GM12891 (cell line): ENCODE results near the gene ZNF497.
A peak's percentile ranks its signal among the peaks of the same experiment; 100 is the strongest.

Experiments used
- DNase-seq: peaks from one replicate; pipeline ENCODE4 v3.0.0; 2011; ENCODE audit warnings: low spot score; ENCODE audit not compliant: insufficient read length
- FAIRE-seq: peaks from 2 replicates; lab custom pipeline; 2011; peaks lifted over from hg19 to GRCh38; lab: Jason Lieb, UNC
- PAX5 ChIP-seq: IDR thresholded peaks from 2 replicates; pipeline ENCODE4 v1.6.1; 2011; ENCODE audit warnings: low read length, moderate library complexity, mild to moderate bottlenecking; ENCODE audit not compliant: insufficient read depth, severe bottlenecking
- POLR2A ChIP-seq: IDR thresholded peaks from 2 replicates; pipeline ENCODE4 v1.6.1; 2011; ENCODE audit warnings: low read depth, low read length, control low read depth
- POLR2AphosphoS5 ChIP-seq: IDR thresholded peaks from 2 replicates; pipeline ENCODE4 v1.6.1; 2011; ENCODE audit warnings: low read depth, low read length, control low read depth
- POU2F2 ChIP-seq: IDR thresholded peaks from 2 replicates; pipeline ENCODE4 v1.6.1; 2011; ENCODE audit warnings: low read depth, mild to moderate bottlenecking, control low read depth, low read length, moderate library complexity
- SPI1 ChIP-seq: IDR thresholded peaks from 2 replicates; pipeline ENCODE4 v1.6.1; 2011; ENCODE audit warnings: low read depth, low read length, control low read depth
- TAF1 ChIP-seq: IDR thresholded peaks from 2 replicates; pipeline ENCODE4 v1.6.1; 2011; ENCODE audit warnings: low read depth, low read length, control low read depth

Gene ZNF497

GRCh38 chr19:58330458-58330857 is 32.1 kb downstream of the ZNF497 start:
- TF ChIP-seq POLR2A, result no peak
- no peak for TF ChIP-seq POU2F2
- no peak for TF ChIP-seq TAF1
- no peak for TF ChIP-seq POLR2AphosphoS5
- TF ChIP-seq SPI1, result no peak
- TF ChIP-seq PAX5, result no peak
- no peak for DNase-seq
- no peak for FAIRE-seq

- FAIRE-seq (no peak), DNase-seq (no peak)
- TF ChIP-seq TAF1 (no peak), POLR2AphosphoS5 (no peak), POU2F2 (no peak), PAX5 (no peak), POLR2A (no peak), SPI1 (no peak)
Observed at GRCh38 chr19:58328999-58329398, 33.6 kb downstream of the ZNF497 start.

GRCh38 chr19:58326914-58327726 is 35.4 kb downstream of the ZNF497 start, which contains the start of gene ZSCAN22:
ZSCAN22 (plus strand) TSS chr19:58326994; CDS start chr19:58334803, 7,809 bp downstream.
- DNase-seq, result peak; percentile 96
- peak; percentile 94 for FAIRE-seq
- TF ChIP-seq TAF1, result peak; percentile 14; the same call in 1 of the 2 replicates
- peak; percentile 68 for TF ChIP-seq POLR2A
- TF ChIP-seq PAX5, result no peak
- TF ChIP-seq POLR2AphosphoS5, result peak; percentile 69
- TF ChIP-seq POU2F2, result peak; percentile 85
- no peak for TF ChIP-seq SPI1

- FAIRE-seq (no peak), DNase-seq (no peak)
- TF ChIP-seq SPI1 (no peak), POU2F2 (no peak), POLR2A (no peak), TAF1 (no peak), POLR2AphosphoS5 (no peak), PAX5 (no peak)
Observed at GRCh38 chr19:58326501-58326913, 36.0 kb downstream of the ZNF497 start.

- TF ChIP-seq PAX5, result no peak
- no peak for TF ChIP-seq POLR2AphosphoS5
- TF ChIP-seq POLR2A, result no peak
- TF ChIP-seq TAF1, result no peak
- no peak for TF ChIP-seq POU2F2
- TF ChIP-seq SPI1, result no peak
- FAIRE-seq, result no peak
- DNase-seq, result no peak
Observed at GRCh38 chr19:58325311-58326022, 37.1 kb downstream of the ZNF497 start.

- FAIRE-seq (no peak), DNase-seq (no peak)
- TF ChIP-seq POLR2A (no peak), SPI1 (no peak), POU2F2 (no peak), PAX5 (no peak), TAF1 (no peak), POLR2AphosphoS5 (no peak)
Observed at GRCh38 chr19:58319241-58319640, 43.3 kb downstream of the ZNF497 start.

- DNase-seq (no peak), FAIRE-seq (no peak)
Observed at GRCh38 chr19:58318297-58318696, 44.3 kb downstream of the ZNF497 start.

GRCh38 chr19:58317476-58318072 is 45.0 kb downstream of the ZNF497 start:
- no peak for TF ChIP-seq TAF1
- no peak for TF ChIP-seq POLR2AphosphoS5
- TF ChIP-seq POU2F2, result no peak
- TF ChIP-seq POLR2A, result no peak
- TF ChIP-seq PAX5, result no peak
- TF ChIP-seq SPI1, result no peak
- no peak for DNase-seq
- FAIRE-seq, result no peak

More at GRCh38 chr19:58318297-58318696, 44.3 kb downstream of the ZNF497 start:
- TF ChIP-seq POU2F2 (no peak), PAX5 (no peak), TAF1 (no peak), POLR2AphosphoS5 (no peak), SPI1 (no peak), POLR2A (no peak)

- DNase-seq (no peak), FAIRE-seq (no peak)
- no peak for TF ChIP-seq PAX5
- no peak for TF ChIP-seq POLR2AphosphoS5
- no peak for TF ChIP-seq SPI1
- no peak for TF ChIP-seq TAF1
- TF ChIP-seq POU2F2, result no peak
- TF ChIP-seq POLR2A, result no peak
Observed at GRCh38 chr19:58315580-58315979, 47.0 kb downstream of the ZNF497 start.
